Placental epithelial cell (primary cell): ENCODE measurements around the gene BCAR3. TPM values are rescaled to one million over a fixed set of nuclear protein-coding genes. Genes with fewer than 3 reads are reported as not detected.

Source experiments
- total RNA-seq: library from RNA; depleted of rRNA; stranded (reverse); fragments of >200 nt; gene quantifications from 2 replicates; pipeline ENCODE4 v1.2.3, GENCODE V29; 2012

BCAR3 gene
- 66.3 and 151 TPM in 2 replicates for total RNA-seq

GRCh38 chr1:93681101-93681988 lies at the start of gene BCAR3:
TSS of gene BCAR3 (minus strand) at chr1:93681837. CDS start at chr1:93674930, 6,907 bp downstream.

Other genes with a start within 250 kb of the BCAR3 start
- gene FNBP1L, start 233.7 kb downstream of the BCAR3 start, total RNA-seq = 55.0 and 56.1 TPM in 2 replicates
- gene DNTTIP2, start 197.4 kb upstream of the BCAR3 start, total RNA-seq = 21.2 and 24.9 TPM in 2 replicates
- 5.5 and 7.4 TPM in 2 replicates for gene GCLM, start 227.6 kb upstream of the BCAR3 start, total RNA-seq